ENCODE measurements around the gene WDCP. TPM values are rescaled to one million over a fixed set of nuclear protein-coding genes. Genes with fewer than 3 reads are reported as not detected.

WDCP gene
- total RNA-seq, 2 donors from 2014 or later: 2.7 to 3.6 TPM

- no peak for TF ChIP-seq CTCF (IDR thresholded peaks at IDR 0.05)
These were observed 26.6 kb upstream of the WDCP start for GRCh38 chr2:24073816-24074215.

GRCh38 chr2:24072259-24072658, 25.1 kb upstream of the WDCP start:
- Histone ChIP-seq H3K9me3 (no peaks in the 10 kb centered on the region), H3K27ac (no peak overlapping the region), H3K4me1 (peaks cover 0 to 17% of the 10 kb centered on the region in 2 donors), H3K4me3 (no peak overlapping the region), H3K36me3 (peaks cover 34% of the 10 kb centered on the region), H3K27me3 (no peaks in the 10 kb centered on the region)
- TF ChIP-seq CTCF (IDR thresholded peaks at IDR 0.05): no peak
- DNase-seq (ENCODE audit: low spot score): no peak

More at GRCh38 chr2:24073816-24074215, 26.6 kb upstream of the WDCP start:
- Histone ChIP-seq H3K4me3 (no peak overlapping the region), H3K36me3 (peaks cover 23% of the 10 kb centered on the region), H3K27me3 (no peaks in the 10 kb centered on the region), H3K9me3 (no peaks in the 10 kb centered on the region), H3K27ac (no peak overlapping the region), H3K4me1 (peaks cover 0 to 23% of the 10 kb centered on the region in 2 donors)
- no peak for DNase-seq (ENCODE audit: low spot score)

GRCh38 chr2:24065341-24065740, 18.1 kb upstream of the WDCP start:
- H3K4me1 ChIP-seq: no peaks in the 10 kb centered on the region
- H3K27ac ChIP-seq: no peak overlapping the region
- DNase-seq (ENCODE audit: low spot score): no peak
- no peaks in the 10 kb centered on the region for H3K27me3 ChIP-seq
- H3K4me3 ChIP-seq: no peak overlapping the region
- peaks cover 24% of the 10 kb centered on the region for H3K36me3 ChIP-seq
- no peak for TF ChIP-seq CTCF (IDR thresholded peaks at IDR 0.05)
- H3K9me3 ChIP-seq: no peaks in the 10 kb centered on the region

- DNase-seq (ENCODE audit: low spot score): no peak
- Histone ChIP-seq H3K27me3 (no peaks in the 10 kb centered on the region), H3K4me1 (no peaks in the 10 kb centered on the region), H3K27ac (no peak overlapping the region), H3K36me3 (no peaks in the 10 kb centered on the region), H3K9me3 (no peaks in the 10 kb centered on the region), H3K4me3 (no peak overlapping the region)
- no peak for TF ChIP-seq CTCF (IDR thresholded peaks at IDR 0.05)
These were observed 11.5 kb upstream of the WDCP start for GRCh38 chr2:24058564-24059271.

GRCh38 chr2:24055750-24056149, 8.6 kb upstream of the WDCP start:
- TF ChIP-seq CTCF (IDR thresholded peaks at IDR 0.05): no peak
- H3K36me3 ChIP-seq: no peaks in the 10 kb centered on the region
- no peaks in the 10 kb centered on the region for H3K27me3 ChIP-seq
- no peaks in the 10 kb centered on the region for H3K9me3 ChIP-seq
- H3K4me3 ChIP-seq: no peak overlapping the region
- H3K4me1 ChIP-seq: no peaks in the 10 kb centered on the region
- H3K27ac ChIP-seq: no peak overlapping the region
- DNase-seq (ENCODE audit: low spot score): no peak

Measured in right atrium auricular region (tissue), 2 donors.